Urinary bladder (tissue), 4 donors: ENCODE results near the gene XDH. TPM values are rescaled to one million over a fixed set of nuclear protein-coding genes. Genes with fewer than 3 reads are reported as not detected.

Experiments used
- DNase-seq: peaks from one replicate; pipeline ENCODE4 v3.0.0-alpha.2; 2015; ENCODE audit errors: extremely low spot score
- H3K27ac ChIP-seq: one replicate; pipeline ENCODE4 v1.5.1; 2013; ENCODE audit warnings: low read depth, mild to moderate bottlenecking, moderate library complexity
- H3K36me3 ChIP-seq: one replicate; pipeline ENCODE4 v1.6.1; 2013; ENCODE audit warnings: mild to moderate bottlenecking, moderate library complexity; ENCODE audit not compliant: insufficient read depth
- H3K4me1 ChIP-seq: one replicate; pipeline ENCODE4 v1.6.1; 2013; ENCODE audit warnings: mild to moderate bottlenecking, moderate library complexity; ENCODE audit not compliant: insufficient read depth
- H3K4me3 ChIP-seq: one replicate; pipeline ENCODE4 v1.5.1; 2013; ENCODE audit warnings: low read depth, low read length
- WGBS: extraction: QIAGEN DNeasy Blood & Tissue Kit; methylation state at CpG from one replicate; pipeline ENCODE4 v1.1.7; 2013; 5-methylcytosine and 5-hydroxymethylcytosine counted together
- polyA plus RNA-seq: library from polyadenylated mRNA; stranded (reverse); fragments of 200-250 nt; gene quantifications from one replicate; pipeline ENCODE4 v1.2.3, GENCODE V29; 2013
- total RNA-seq: library from RNA; depleted of rRNA; stranded (reverse); fragments of >200 nt; gene quantifications from one replicate; pipeline ENCODE4 v1.2.3, GENCODE V29; 2014
- donor health status: healthy with polysubstance abuse.
- donor health status: healthy.

Gene XDH
- total and polyA plus RNA-seq, 2 donors = 1.5 to 2.1 TPM

- no peak overlapping the region for H3K4me3 ChIP-seq
- H3K4me1 ChIP-seq = no peaks in the 10 kb centered on the region
- no peak overlapping the region for H3K27ac ChIP-seq
- 76% methylated on average over 8 of the region's 8 CpGs for WGBS
- no peaks in the 10 kb centered on the region for H3K36me3 ChIP-seq
- DNase-seq = no peak
These were observed 26.7 kb downstream of the XDH start for GRCh38 chr2:31387850-31388249.

DNA sequence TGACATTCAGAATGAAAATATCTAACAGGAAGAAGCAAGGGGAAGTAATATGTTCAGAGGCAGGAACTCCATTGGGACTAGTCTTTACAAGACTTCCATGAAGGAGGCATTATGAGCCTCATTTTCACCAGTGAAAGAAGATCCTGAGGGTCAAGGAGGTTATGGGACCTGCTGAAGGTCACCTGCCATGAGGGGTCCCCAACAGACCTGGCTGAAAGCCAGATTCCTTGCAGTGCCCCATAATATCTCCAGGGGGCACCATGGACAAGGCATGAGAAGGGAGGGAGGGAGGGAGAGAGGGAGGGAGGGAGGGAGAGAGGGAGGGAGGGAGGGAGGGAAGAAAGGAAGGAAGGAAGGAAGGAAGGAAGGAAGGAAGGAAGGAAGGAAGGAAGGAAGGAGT lies 27.9 kb downstream of the XDH start:
- DNase-seq = no peak
- H3K27ac ChIP-seq = no peak overlapping the region
- no peak overlapping the region for H3K4me3 ChIP-seq
- no peaks in the 10 kb centered on the region for H3K36me3 ChIP-seq
- no peaks in the 10 kb centered on the region for H3K4me1 ChIP-seq

- no peaks in the 10 kb centered on the region for H3K4me1 ChIP-seq
- no peak for DNase-seq
- H3K27ac ChIP-seq = no peak overlapping the region
- no peaks in the 10 kb centered on the region for H3K36me3 ChIP-seq
- WGBS = 90% methylated on average over 7 of the region's 7 CpGs
- no peak overlapping the region for H3K4me3 ChIP-seq
These were observed 28.4 kb downstream of the XDH start for GRCh38 chr2:31386172-31386571.

DNA sequence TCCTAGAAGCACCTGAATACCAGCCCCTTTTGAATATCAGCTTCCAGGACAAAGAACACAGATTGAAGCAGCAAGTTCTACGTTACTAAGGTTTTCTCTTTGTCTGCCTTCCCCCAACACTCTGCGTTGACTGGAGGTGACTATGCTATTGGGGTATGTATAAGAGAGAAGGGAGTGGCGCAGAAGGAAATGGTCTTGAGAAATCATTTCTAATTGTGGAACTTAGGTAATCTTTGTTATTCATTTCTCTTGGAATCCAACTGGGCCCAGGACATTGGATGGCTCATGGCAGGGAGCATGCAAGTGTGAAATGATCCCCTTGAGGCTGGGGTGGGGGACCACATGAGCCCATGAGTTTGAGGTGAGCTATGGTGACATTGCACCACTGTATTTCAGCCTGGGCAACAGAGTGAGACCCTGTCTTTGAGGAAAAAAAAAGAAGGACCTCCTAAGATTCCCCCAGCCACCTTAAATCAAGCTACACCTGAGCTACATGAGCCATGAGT lies 29.7 kb downstream of the XDH start:
- Histone ChIP-seq H3K27ac (peak overlapping the region; percentile 6), H3K4me3 (no peak overlapping the region), H3K36me3 (no peaks in the 10 kb centered on the region), H3K4me1 (no peaks in the 10 kb centered on the region)
- DNase-seq = peak; percentile 13
- 80% methylated on average over 3 of the region's 3 CpGs for WGBS

DNA sequence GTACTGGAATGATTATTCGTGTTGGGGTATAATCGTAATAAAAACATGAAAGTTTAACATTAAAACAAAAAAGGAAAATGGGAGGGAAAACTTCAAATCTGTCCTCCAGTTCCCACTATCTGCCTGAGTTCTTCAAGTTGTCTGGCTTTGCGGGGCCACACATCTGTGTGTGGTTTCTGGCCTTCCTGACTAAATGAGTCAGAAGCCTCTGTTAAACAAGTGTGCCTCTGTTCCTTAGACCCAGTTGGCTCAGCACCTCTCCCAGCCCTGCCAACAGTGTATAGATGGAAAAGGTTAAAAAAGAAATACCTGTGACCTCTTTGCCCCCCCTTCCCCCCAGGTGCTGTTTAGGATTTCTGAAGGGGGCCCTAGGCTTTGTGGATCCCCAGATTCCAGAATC lies 30.2 kb downstream of the XDH start:
- Histone ChIP-seq H3K4me1 (no peaks in the 10 kb centered on the region), H3K4me3 (no peak overlapping the region), H3K36me3 (no peaks in the 10 kb centered on the region), H3K27ac (peak overlapping the region; percentile 6)
- no peak for DNase-seq
- 75% methylated on average over 3 of the region's 3 CpGs for WGBS

DNA sequence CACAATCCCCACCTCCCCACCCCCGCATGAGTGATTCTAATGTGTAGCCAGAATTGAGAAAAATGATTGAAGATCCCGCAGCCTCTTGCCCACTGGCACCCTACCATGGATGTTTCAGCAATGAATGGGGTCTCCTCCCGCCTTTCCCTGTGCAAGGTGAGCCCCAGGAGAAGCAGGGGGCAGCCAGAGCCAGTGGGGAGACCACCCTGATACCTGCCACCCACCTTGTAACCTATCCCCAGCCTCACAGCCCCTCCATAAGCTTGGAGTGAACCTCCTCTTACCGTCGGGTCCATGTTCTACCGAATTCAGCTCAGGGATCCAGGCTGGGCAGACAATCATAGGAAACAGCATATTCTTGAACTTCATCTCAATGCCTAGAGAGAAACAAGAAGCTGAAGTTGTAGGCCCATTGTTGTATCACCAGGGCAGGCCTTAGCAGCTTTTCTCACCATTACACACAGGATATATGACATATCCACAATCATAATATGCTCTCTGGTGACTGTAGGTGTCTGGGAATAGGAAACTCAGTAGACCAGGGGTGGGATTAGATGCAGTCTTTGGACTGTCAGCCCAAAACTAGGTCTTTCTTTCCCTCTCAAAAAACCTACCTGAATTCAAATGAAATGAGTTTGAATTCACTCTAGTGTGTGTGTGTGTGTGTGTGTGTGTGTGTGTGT lies 30.9 kb downstream of the XDH start:
- Histone ChIP-seq H3K36me3 (no peaks in the 10 kb centered on the region), H3K4me3 (no peak overlapping the region), H3K27ac (no peak overlapping the region), H3K4me1 (no peaks in the 10 kb centered on the region)
- WGBS = 86% methylated on average over 6 of the region's 6 CpGs
- DNase-seq = no peak

DNA sequence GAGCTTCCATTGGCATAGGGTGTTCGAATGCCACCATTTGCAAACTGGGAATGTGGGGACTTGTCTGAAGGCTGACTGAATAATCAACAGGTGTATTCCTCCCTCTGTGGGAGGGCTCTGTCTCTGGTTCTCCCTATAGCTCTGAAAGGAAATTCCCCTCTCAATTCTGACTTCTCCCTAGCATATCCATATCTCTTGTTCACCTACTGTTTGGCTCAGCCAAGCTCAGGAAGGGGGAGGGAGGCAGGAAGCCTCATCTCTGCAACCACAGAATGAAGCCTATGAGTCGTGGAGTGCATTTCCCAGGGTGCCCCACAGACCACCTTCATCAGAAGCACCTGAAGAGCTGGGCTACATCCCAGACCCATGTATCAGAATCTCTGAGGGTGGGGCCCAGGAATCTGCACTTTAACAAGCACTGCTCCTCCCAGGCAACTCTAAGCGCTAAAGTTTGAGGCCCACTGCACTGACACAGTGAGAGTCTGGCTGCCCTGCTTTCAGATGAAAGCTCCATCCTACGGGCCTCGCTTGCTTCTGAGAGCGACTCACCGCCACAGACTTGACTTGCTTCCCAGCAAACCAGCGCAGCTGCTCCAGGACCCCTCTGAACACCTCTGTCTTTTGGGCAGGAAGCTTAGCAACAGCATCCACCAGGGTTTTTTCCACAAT lies 32.0 kb downstream of the XDH start:
- Histone ChIP-seq H3K4me1 (no peaks in the 10 kb centered on the region), H3K27ac (no peak overlapping the region), H3K36me3 (no peaks in the 10 kb centered on the region), H3K4me3 (no peak overlapping the region)
- WGBS = 66% methylated on average over 8 of the region's 8 CpGs
- no peak for DNase-seq

DNA sequence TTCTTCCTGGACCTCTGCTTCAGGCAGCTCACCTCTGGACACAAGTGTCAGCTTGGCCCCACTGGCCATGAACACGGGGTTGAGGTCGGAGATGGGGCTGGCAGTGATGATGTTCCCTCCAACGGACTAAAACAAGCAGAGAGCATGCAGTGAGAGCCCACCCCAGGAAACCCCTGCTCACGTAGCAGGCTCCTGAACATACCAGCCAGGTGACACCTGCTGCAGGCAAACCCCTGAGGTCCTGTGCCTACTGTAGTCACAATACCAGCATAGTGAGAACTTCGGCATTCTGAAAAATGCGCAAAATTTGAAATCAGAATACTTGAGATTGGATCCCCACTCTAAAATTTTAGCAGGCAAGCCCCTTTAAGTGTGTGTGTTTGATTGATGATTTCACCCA lies 32.9 kb downstream of the XDH start:
- Histone ChIP-seq H3K36me3 (no peaks in the 10 kb centered on the region), H3K27ac (no peak overlapping the region), H3K4me3 (no peak overlapping the region), H3K4me1 (no peaks in the 10 kb centered on the region)
- 79% methylated on average over 6 of the region's 6 CpGs for WGBS
- no peak for DNase-seq

- Histone ChIP-seq H3K36me3 (no peaks in the 10 kb centered on the region), H3K4me1 (no peaks in the 10 kb centered on the region), H3K4me3 (no peak overlapping the region), H3K27ac (no peak overlapping the region)
- no peak for DNase-seq
- 92% methylated on average over 3 of the region's 3 CpGs for WGBS
These were observed 34.3 kb downstream of the XDH start for GRCh38 chr2:31380243-31380642.

DNA sequence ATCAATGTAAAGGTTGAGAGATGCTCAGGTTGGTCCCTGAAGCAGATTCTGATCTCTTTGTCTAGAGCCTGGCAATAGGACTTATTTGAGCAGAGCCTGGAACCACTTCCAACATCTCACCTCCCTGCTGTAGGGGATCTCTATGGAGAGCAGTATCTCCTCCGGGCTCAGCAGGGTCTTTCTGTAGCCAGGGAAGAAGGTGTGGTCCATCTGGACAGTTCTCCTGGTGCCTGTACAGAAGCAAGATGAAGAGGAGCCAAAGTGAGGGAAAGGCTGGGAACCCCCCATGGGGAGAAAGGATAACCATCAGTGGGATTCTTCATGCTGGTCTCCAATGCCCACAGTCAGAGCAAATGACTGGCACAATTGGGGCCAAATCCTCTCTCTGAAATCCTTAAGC lies 34.8 kb downstream of the XDH start:
- H3K4me3 ChIP-seq = no peak overlapping the region
- H3K27ac ChIP-seq = no peak overlapping the region
- DNase-seq = no peak
- H3K4me1 ChIP-seq = no peaks in the 10 kb centered on the region
- WGBS = 91% methylated on average over 1 of the region's 1 CpG
- no peaks in the 10 kb centered on the region for H3K36me3 ChIP-seq

GRCh38 chr2:31378791-31379501 lies 35.6 kb downstream of the XDH start:
- Histone ChIP-seq H3K27ac (no peak overlapping the region), H3K4me3 (no peak overlapping the region), H3K4me1 (no peaks in the 10 kb centered on the region), H3K36me3 (no peaks in the 10 kb centered on the region)
- DNase-seq = no peak
- 88% methylated on average over 6 of the region's 6 CpGs for WGBS

GRCh38 chr2:31378389-31378788 lies 36.2 kb downstream of the XDH start:
- H3K27ac ChIP-seq = no peak overlapping the region
- no peak overlapping the region for H3K4me3 ChIP-seq
- no peak for DNase-seq
- WGBS = 91% methylated on average over 3 of the region's 3 CpGs
- no peaks in the 10 kb centered on the region for H3K4me1 ChIP-seq
- no peaks in the 10 kb centered on the region for H3K36me3 ChIP-seq

DNA sequence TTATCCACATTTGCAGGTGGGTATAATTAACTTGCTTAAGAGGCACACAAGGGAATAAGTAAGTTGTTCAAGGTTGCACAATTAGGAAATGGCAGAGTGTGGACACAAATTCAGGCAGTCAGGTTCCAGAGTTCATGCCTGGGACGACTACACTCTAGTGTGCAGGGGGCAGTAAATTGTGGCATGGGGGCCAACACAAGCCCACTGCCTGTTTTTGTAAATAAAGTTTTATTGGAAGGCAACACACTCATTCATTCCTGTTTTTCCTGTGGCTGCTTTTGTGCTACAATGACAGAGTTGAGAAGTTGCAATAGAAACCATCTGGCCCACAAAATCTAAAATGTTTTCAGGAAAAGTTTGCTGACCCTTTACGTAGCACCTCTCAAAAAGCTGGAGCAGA lies 41.4 kb downstream of the XDH start:
- WGBS = 60% methylated on average over 2 of the region's 2 CpGs
- Histone ChIP-seq H3K4me1 (no peaks in the 10 kb centered on the region), H3K27ac (no peak overlapping the region), H3K36me3 (no peaks in the 10 kb centered on the region), H3K4me3 (no peak overlapping the region)
- no peak for DNase-seq

GRCh38 chr2:31372097-31372496 lies 42.4 kb downstream of the XDH start:
- Histone ChIP-seq H3K4me1 (no peaks in the 10 kb centered on the region), H3K4me3 (no peak overlapping the region), H3K36me3 (no peaks in the 10 kb centered on the region), H3K27ac (no peak overlapping the region)
- no peak for DNase-seq
- 93% methylated on average over 10 of the region's 10 CpGs for WGBS
